ENCODE measurements around the gene EAF1. TPM values are rescaled to one million over a fixed set of nuclear protein-coding genes. Genes with fewer than 3 reads are reported as not detected.
"Not testable (repeated sequence)": the region's sequence is repeated elsewhere in the genome, so short reads cannot be mapped to it uniquely, and the experiment has no call there.

Gene EAF1
- total RNA-seq, 2 donors from 2014 or later, result 25.5 to 30.9 TPM

DNA sequence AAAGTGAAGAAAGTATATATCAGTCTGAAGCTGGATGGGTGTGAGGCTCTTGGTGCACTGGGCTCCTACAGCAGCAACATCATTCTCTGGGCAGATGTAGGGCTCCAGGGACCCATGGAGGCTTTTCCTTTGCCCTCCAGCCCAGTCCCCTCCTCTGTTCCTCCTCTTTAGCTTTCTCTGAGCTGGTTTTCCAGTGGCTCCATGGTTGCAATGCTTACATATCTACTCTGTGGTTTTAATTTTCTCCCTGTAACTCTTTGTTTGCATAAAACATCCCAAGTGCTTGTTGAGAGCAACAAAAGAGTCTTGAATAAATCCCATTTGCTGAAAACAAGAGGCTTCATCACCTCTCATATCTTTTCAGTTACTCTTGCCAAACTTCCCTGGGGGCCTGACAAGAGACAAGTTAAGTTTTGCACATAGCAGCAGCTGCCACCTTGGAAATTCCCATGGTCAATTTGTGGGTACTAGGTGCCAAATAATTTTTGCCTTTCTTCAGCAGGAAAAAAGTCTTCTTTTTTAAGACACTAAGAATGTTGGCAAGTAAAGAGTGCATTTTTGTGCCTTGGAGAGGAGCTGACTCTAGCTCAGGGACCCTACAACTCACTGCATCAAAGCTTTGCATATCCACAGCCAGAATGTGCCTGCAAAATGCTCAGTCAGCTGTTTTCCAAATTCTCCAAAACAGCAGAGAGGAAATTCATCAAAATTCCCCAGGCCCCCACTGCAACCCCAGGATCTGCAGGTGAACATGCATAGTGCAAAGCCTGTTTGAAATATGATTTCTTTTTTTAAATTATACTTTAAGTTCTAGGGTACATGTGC is 52.2 kb downstream of the EAF1 start:
- TF ChIP-seq POLR2AphosphoS5 (IDR thresholded peaks at IDR 0.05), result no peak
- no peak for TF ChIP-seq POLR2A (IDR thresholded peaks at IDR 0.05)
- TF ChIP-seq, protein P1, sequence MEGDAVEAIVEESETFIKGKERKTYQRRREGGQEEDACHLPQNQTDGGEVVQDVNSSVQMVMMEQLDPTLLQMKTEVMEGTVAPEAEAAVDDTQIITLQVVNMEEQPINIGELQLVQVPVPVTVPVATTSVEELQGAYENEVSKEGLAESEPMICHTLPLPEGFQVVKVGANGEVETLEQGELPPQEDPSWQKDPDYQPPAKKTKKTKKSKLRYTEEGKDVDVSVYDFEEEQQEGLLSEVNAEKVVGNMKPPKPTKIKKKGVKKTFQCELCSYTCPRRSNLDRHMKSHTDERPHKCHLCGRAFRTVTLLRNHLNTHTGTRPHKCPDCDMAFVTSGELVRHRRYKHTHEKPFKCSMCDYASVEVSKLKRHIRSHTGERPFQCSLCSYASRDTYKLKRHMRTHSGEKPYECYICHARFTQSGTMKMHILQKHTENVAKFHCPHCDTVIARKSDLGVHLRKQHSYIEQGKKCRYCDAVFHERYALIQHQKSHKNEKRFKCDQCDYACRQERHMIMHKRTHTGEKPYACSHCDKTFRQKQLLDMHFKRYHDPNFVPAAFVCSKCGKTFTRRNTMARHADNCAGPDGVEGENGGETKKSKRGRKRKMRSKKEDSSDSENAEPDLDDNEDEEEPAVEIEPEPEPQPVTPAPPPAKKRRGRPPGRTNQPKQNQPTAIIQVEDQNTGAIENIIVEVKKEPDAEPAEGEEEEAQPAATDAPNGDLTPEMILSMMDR (IDR thresholded peaks at IDR 0.05), result no peak
- intact Hi-C loops (cut with DNase I), result no loop called here

DNA sequence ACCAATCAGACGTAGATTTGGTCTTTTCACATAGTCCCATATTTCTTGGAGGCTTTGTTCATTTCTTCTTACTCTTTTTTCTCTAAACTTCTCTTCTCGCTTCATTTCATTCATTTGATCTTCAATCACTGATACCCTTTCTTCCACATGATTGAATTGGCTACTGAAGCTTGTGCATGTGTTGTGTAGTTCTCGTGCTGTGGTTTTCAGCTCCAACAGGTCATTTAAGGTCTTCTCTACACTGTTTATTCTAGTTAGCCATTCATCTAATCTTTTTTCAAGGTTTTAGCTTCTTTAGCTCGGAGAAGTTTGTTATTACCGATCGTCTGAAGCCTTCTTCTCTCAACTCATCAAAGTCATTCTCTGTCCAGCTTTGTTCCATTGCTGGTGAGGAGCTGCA is 57.2 kb downstream of the EAF1 start:
- H3K4me1 ChIP-seq (replicated peaks); H3K36me3 ChIP-seq; H3K4me3 ChIP-seq; H3K27me3 ChIP-seq (replicated peaks; ENCODE audit: insufficient read depth); intact Hi-C loops (cut with DNase I); H3K9me3 ChIP-seq; DNase-seq (ENCODE audit: low spot score); H3K27ac ChIP-seq: not testable (repeated sequence)
- WGBS, result 98% methylated on average over 6 of the region's 6 CpGs

More for the DNA sequence above, 52.2 kb downstream of the EAF1 start:
- Histone ChIP-seq H3K27me3 (replicated peaks; ENCODE audit: insufficient read depth) (no peaks in the 10 kb centered on the region), H3K9me3 (no peaks in the 10 kb centered on the region), H3K27ac (no peak overlapping the region), H3K36me3 (no peaks in the 10 kb centered on the region), H3K4me1 (replicated peaks) (no peaks in the 10 kb centered on the region), H3K4me3 (no peak overlapping the region)
- DNase-seq (ENCODE audit: low spot score), result no peak

DNA sequence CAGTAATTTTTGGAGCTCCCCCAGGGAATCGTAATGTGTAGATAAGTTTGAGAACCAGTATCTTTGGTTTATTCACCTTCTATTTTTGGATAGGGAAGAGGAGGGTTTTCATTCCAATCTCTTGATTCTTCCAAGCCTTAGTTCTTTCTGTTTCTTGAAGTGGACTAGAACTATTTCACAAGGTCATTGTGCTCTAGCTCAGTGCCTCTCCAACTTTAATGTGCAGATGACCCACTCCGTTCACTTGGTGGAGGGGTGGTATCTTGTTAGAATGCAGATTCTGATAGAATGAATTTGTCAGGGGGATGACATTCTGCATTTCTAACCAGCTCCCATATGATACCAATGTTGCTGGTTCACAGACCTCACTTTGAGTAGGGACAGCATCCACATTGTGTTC is 58.6 kb downstream of the EAF1 start:
- no peaks in the 10 kb centered on the region for H3K36me3 ChIP-seq
- intact Hi-C loops (cut with DNase I), result no loop called here
- DNase-seq (ENCODE audit: low spot score), result no peak
- no peaks in the 10 kb centered on the region for H3K4me1 ChIP-seq (replicated peaks)
- 91% methylated on average over 2 of the region's 2 CpGs for WGBS
- no peaks in the 10 kb centered on the region for H3K9me3 ChIP-seq
- H3K4me3 ChIP-seq, result no peak overlapping the region
- TF ChIP-seq POLR2A (IDR thresholded peaks at IDR 0.05) (no peak), POLR2AphosphoS5 (IDR thresholded peaks at IDR 0.05) (no peak)
- TF ChIP-seq, protein P1 (IDR thresholded peaks at IDR 0.05), result no peak
- H3K27me3 ChIP-seq (replicated peaks; ENCODE audit: insufficient read depth), result no peaks in the 10 kb centered on the region
- no peak overlapping the region for H3K27ac ChIP-seq

DNA sequence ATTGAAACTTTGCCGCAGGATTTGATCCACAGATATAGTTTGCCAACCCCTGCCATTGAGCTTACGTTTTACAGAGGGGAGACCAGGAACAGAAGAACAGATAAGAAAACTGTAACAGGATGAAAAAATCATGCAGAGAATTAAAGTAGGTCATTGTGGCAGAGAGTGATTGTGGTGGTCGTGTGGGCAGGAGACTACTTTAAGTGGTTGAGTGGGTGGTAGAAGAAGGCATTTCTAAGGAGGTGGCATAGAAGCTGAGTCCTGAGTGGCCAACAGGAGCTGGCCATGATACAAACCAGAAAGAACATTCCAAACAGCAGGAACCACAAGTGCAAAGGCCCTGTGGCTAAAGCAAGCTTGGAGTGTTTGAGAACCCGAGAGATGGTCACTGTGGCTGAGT is 59.6 kb downstream of the EAF1 start:
- WGBS, result 91% methylated on average over 4 of the region's 4 CpGs
- H3K4me3 ChIP-seq, result no peak overlapping the region
- no peak overlapping the region for H3K27ac ChIP-seq
- H3K4me1 ChIP-seq (replicated peaks), result no peaks in the 10 kb centered on the region
- no peaks in the 10 kb centered on the region for H3K36me3 ChIP-seq
- intact Hi-C loops (cut with DNase I), result no loop called here
- no peaks in the 10 kb centered on the region for H3K27me3 ChIP-seq (replicated peaks; ENCODE audit: insufficient read depth)
- no peak for DNase-seq (ENCODE audit: low spot score)
- TF ChIP-seq POLR2A (IDR thresholded peaks at IDR 0.05) (no peak), POLR2AphosphoS5 (IDR thresholded peaks at IDR 0.05) (no peak)
- TF ChIP-seq, protein P1 (IDR thresholded peaks at IDR 0.05), result no peak
- no peaks in the 10 kb centered on the region for H3K9me3 ChIP-seq

DNA sequence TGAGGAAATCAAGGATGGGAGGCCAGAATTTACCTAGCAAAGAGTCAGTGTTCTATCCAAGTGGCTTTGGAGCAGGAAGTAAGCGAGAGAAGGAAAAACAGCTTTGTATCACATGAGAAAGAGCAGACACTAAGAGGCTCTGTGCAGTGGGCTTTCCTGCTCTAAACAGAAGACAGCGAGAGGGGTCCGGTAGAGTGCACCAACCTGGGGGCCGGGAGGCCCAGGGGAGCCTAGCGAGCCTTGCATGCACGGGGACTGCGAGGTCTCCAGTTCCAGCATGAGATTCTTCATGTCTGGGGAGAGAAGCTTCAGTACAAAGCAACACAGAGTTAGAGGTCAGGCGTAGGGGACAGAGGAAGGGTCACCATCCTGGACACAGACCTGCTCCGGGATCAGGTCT is 60.6 kb downstream of the EAF1 start:
- no peak for DNase-seq (ENCODE audit: low spot score)
- Histone ChIP-seq H3K9me3 (no peaks in the 10 kb centered on the region), H3K4me3 (no peak overlapping the region), H3K36me3 (no peaks in the 10 kb centered on the region), H3K27ac (no peak overlapping the region), H3K4me1 (replicated peaks) (no peaks in the 10 kb centered on the region), H3K27me3 (replicated peaks; ENCODE audit: insufficient read depth) (no peaks in the 10 kb centered on the region)
- TF ChIP-seq, protein P1 (IDR thresholded peaks at IDR 0.05), result no peak
- TF ChIP-seq POLR2AphosphoS5 (IDR thresholded peaks at IDR 0.05), result no peak
- TF ChIP-seq POLR2A (IDR thresholded peaks at IDR 0.05), result no peak
- intact Hi-C loops (cut with DNase I), result no loop called here
- 93% methylated on average over 9 of the region's 9 CpGs for WGBS
